ENCODE data around the gene SFMBT1. TPM values are rescaled to one million over a fixed set of nuclear protein-coding genes. Genes with fewer than 3 reads are reported as not detected.

The SFMBT1 gene
- polyA plus RNA-seq, 2 of the 4 experiments (the other 2 are of a cell fraction): 7.0 to 9.9 TPM

GRCh38 chr3:52923963-52924362 is 121.9 kb downstream of the SFMBT1 start (continued):
- TF ChIP-seq CTCF (IDR thresholded peaks at IDR 0.05): no peak
- TF ChIP-seq RNF2 (IDR thresholded peaks at IDR 0.05; ENCODE audit: borderline replicate concordance, low read depth): no peak

GRCh38 chr3:52920841-52921240 is 125.0 kb downstream of the SFMBT1 start:
- Histone ChIP-seq H3K9me3 (no peaks in the 10 kb centered on the region), H3K27ac (no peak overlapping the region), H3K4me1 (no peaks in the 10 kb centered on the region), H3K4me3 (no peak overlapping the region), H3K4me2 (no peak overlapping the region)
- POLR2A ChIA-PET: no interaction called here
- no peak for DNase-seq (ENCODE audit: low read depth in 1 of 2, low spot score in 1 of 2)
- ATAC-seq: no peak
- WGBS (ENCODE audit: missing lambda C conversion rate): 94% methylated on average over 2 of the region's 2 CpGs
- CTCF ChIA-PET: interaction anchor here (0.9 kb wide), 1 partner anchor 16 kb away, joined by 4 read pairs; no protein-coding TSS in a partner anchor
- FAIRE-seq: no peak
- no peak for TF ChIP-seq USF2 (IDR thresholded peaks at IDR 0.05)

- POLR2A ChIA-PET: no interaction called here
- DNase-seq (ENCODE audit: low read depth in 1 of 2, low spot score in 1 of 2): no peak
- CTCF ChIA-PET: no interaction called here
Measured at GRCh38 chr3:52917044-52917443, 128.8 kb downstream of the SFMBT1 start.

GRCh38 chr3:52915294-52915693 is 130.6 kb downstream of the SFMBT1 start:
- FAIRE-seq (no peak), DNase-seq (ENCODE audit: low read depth in 1 of 2, low spot score in 1 of 2) (no peak), ATAC-seq (no peak)
- 85% methylated on average over 6 of the region's 6 CpGs for WGBS (ENCODE audit: missing lambda C conversion rate)
- Histone ChIP-seq H3K4me3 (no peak overlapping the region), H3K4me1 (no peaks in the 10 kb centered on the region), H3K9me3 (no peaks in the 10 kb centered on the region), H3K4me2 (no peak overlapping the region), H3K27ac (no peak overlapping the region)
- CTCF ChIA-PET: interaction anchor here (0.9 kb wide), 1 partner anchor 8 kb away, joined by 4 read pairs; no protein-coding TSS in a partner anchor
- POLR2A ChIA-PET: no interaction called here
- TF ChIP-seq RARB (CRISPR knock-in tag; IDR thresholded peaks at IDR 0.05) (no peak), MAZ (IDR thresholded peaks at IDR 0.05; ENCODE audit: borderline replicate concordance, low read depth, low read length) (no peak), USF2 (IDR thresholded peaks at IDR 0.05) (no peak), RAD21 (conservative IDR thresholded peaks at IDR 0.05 in 1 of 2, IDR thresholded peaks at IDR 0.05 in 1 of 2) (no peak), CEBPB (IDR thresholded peaks at IDR 0.05) (no peak), REST (IDR thresholded peaks at IDR 0.05) (no peak), TP53 (CRISPR knock-in tag; IDR thresholded peaks at IDR 0.05) (no peak), JUNB (IDR thresholded peaks at IDR 0.05) (no peak), ZNF302 (CRISPR knock-in tag; IDR thresholded peaks at IDR 0.05) (no peak), HDAC2 (IDR thresholded peaks at IDR 0.05) (no peak)

More at GRCh38 chr3:52917044-52917443, 128.8 kb downstream of the SFMBT1 start:
- Histone ChIP-seq H3K27ac (no peak overlapping the region), H3K9me3 (no peaks in the 10 kb centered on the region), H3K4me2 (no peak overlapping the region), H3K4me3 (no peak overlapping the region), H3K4me1 (no peaks in the 10 kb centered on the region)
- ATAC-seq (no peak), FAIRE-seq (no peak)
- TF ChIP-seq SREBF2 (IDR thresholded peaks at IDR 0.05) (no peak), FOSL2 (IDR thresholded peaks at IDR 0.05) (no peak), FOSL2 (CRISPR knock-in tag; IDR thresholded peaks at IDR 0.05) (no peak), HOXB5 (CRISPR knock-in tag; IDR thresholded peaks at IDR 0.05) (no peak), ZFP36 (IDR thresholded peaks at IDR 0.05; ENCODE audit: borderline replicate concordance, partially characterized antibody) (no peak), HOXA7 (CRISPR knock-in tag; IDR thresholded peaks at IDR 0.05) (no peak), BCL3 (IDR thresholded peaks at IDR 0.05) (no peak), TFCP2L1 (CRISPR knock-in tag; IDR thresholded peaks at IDR 0.05) (no peak), BHLHE40 (IDR thresholded peaks at IDR 0.05; ENCODE audit: low read depth, low read length) (no peak), HOXB13 (CRISPR knock-in tag; IDR thresholded peaks at IDR 0.05; ENCODE audit: low read depth) (no peak), PBX3 (IDR thresholded peaks at IDR 0.05) (no peak), EHMT2 (IDR thresholded peaks at IDR 0.05; ENCODE audit: low read depth) (no peak), NPAS2 (CRISPR knock-in tag; IDR thresholded peaks at IDR 0.05; ENCODE audit: borderline replicate concordance) (no peak), FOXS1 (CRISPR knock-in tag; IDR thresholded peaks at IDR 0.05) (no peak), NFE2L2 (conservative IDR thresholded peaks at IDR 0.05; ENCODE audit: low read length) (no peak), MAZ (IDR thresholded peaks at IDR 0.05; ENCODE audit: borderline replicate concordance, low read depth, low read length) (no peak)
- 92% methylated on average over 3 of the region's 3 CpGs for WGBS (ENCODE audit: missing lambda C conversion rate)
